ENCODE data around the gene CA5A.
"Not testable (repeated sequence)": the region's sequence is repeated elsewhere in the genome, so short reads cannot be mapped to it uniquely, and the experiment has no call there.

Gene CA5A

DNA sequence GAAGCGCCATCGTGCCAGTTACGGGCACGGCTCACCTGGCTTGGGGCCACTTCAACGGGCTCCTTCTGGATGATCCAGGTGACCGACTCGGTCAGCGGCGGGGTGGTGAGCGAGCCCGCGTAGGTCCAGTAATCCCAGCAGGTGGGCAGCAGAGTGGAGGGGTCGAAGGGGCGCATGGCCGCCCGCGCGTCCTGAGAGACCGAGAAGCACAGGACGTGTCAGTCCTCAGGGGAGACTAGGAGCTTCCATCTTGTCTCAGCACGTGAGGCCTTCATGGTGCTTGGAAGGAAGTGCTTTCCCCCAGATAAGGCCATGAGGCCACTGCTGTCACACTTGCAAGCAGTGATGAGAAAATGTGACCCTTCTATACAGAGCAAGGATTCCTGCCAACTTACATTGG is 44.6 kb downstream of the CA5A start:
- DNase-seq: no peak

- DNase-seq: peak in 1 of 2 experiments; percentile 39
These were observed 46.6 kb downstream of the CA5A start for GRCh38 chr16:87889762-87890161.

GRCh38 chr16:87888346-87888745 is 48.0 kb downstream of the CA5A start:
- not testable (repeated sequence) for DNase-seq

GRCh38 chr16:87887931-87888330 is 48.4 kb downstream of the CA5A start:
- not testable (repeated sequence) for DNase-seq

- DNase-seq: not testable (repeated sequence)
These were observed 50.9 kb downstream of the CA5A start for GRCh38 chr16:87885371-87885967.

DNA sequence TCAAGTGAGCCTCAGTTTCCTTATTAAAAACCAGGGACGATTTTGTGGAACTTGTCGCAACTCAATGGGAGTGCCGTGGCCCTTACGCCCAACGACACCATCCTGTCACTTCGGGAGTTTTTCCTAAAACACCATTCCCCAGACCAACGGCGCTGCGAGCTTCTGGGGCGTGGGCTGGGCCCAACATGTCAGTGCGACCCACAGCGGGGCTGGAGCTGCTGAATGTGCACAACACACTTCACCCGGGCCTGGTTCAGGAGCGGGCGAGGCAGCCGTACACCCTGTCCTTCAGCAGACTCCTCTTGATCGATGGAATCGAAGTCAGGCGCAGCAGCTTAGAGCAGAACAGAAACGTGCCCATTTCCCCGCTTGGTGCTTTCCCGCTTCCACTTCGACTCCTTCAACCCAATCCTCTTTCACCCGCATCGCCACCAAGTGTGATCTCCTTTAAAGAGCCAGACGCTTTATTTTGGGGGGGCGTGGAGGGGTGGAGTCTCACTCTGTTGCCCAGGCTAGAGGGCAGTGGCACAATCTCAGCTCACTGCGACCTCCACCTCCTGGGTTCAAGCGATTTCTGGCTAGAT is 53.8 kb downstream of the CA5A start:
- no peak for DNase-seq

DNA sequence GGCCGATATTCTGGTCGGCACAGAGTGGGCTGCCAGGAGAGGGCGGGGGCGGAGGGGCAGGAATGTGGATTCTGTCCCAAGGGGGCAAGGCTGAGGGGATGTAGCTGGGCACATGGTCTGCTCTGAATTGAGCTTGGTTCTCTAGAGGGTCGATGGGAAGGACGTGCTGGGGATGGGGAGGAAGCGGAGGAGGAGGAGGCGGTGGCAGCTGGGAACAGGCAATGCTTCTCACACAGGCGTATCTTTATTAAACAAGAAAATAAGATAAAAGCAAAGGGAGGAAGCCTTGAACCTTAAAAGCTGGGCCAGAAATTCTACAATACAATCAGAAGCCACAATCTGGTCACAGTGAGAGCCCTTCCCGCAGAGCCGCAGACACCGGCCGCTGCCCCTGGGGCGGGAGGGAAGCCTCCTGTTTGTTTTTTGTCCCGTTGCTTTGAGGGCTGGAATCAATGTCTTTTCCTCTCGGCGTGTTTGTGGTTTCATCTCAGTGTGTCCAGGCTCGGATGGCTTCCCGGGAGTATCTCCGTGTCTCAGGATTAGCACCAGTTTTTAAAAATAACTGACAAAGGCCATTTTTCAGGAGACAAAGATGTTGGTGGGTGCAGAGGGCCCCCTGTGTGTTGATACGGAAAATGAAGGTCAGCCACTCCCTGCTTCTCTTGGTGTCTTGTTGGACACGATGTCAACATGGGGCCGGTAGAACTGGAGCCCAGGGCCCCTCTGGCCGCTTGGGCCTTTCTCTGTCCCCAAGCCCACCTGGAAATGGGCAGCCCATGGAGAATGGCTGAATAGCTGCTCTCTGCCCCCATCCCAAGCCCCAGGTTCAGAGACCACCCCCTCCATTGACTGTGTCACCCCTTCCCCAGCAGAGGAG is 54.8 kb downstream of the CA5A start:
- DNase-seq: no peak

DNA sequence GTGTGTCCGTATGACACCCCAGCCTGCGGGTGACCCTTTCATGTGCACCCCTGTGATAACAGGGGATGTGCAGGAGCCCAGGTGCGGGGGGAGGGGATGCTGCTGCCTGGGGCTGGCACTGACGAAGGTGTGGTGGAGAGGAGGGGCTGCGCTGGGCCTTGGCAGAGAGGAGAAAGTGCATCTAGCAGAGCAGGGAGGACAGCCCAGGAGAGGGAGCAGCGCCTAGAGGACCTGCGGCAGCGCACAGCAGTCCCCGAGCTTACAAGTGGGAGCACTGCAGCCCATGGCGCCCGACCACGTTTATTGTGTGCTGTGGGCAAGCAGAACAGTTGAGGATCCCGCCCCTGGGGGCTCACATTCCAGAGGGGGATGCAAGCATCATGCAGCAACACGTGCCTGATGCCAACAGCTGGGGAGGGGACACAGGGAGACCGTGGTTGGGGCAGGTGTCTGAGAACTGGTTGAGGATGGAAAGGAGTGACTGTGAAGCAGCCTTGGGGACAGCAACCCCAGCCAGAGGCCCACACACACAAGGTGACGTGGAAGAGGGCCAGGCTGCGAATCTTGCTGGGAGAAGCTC is 56.1 kb downstream of the CA5A start:
- no peak for DNase-seq

- DNase-seq: not testable (repeated sequence)
These were observed 56.8 kb downstream of the CA5A start for GRCh38 chr16:87879411-87880013.

DNA sequence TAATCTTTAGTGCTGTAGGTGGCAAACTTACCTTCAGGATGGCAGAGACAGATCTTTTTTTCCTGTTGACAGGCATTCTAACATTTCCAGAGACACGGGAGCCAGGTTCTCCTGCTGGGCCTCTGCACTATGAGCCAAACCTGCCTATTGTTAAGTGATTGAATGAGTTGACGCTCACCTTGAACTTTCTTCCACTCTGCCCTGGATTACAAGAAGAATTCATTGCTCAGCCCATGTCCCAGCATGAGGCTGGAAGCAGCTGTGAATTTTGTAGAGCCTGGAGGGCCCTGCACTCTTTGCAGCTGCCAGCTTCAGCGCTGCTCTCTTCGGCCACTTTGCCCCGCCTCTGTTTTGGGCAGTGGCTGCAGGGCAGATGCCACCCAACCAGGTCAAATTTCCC is 57.6 kb downstream of the CA5A start:
- DNase-seq: no peak

DNA sequence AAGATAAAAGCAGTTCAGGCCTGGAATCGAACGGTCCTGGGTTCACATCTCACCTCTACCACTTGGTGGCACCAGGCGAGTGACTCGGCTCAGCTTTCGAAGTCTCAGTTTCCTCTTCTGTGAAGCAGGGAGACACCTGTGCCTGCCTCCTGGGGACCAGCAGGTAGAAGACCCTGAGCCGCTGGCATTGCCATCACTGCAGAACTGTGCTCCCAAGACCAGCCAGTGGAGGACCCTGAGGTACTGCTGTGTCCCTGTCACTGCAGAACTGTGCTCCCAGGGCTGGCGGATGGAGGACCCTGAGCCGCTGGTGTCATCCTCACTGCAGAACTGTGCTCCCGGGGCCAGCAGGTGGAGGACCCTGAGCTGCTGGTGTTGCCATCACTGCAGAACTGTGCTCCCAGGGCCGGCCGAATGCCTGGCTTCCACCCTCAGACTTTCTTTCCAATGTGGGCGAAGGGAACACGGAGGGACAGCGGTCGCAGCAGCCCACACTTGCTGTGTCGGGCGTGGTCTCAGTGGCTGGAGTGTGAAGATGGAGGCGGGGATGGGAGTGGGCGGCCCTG is 58.3 kb downstream of the CA5A start:
- DNase-seq: peak in 1 of 2 experiments; percentile 46

DNA sequence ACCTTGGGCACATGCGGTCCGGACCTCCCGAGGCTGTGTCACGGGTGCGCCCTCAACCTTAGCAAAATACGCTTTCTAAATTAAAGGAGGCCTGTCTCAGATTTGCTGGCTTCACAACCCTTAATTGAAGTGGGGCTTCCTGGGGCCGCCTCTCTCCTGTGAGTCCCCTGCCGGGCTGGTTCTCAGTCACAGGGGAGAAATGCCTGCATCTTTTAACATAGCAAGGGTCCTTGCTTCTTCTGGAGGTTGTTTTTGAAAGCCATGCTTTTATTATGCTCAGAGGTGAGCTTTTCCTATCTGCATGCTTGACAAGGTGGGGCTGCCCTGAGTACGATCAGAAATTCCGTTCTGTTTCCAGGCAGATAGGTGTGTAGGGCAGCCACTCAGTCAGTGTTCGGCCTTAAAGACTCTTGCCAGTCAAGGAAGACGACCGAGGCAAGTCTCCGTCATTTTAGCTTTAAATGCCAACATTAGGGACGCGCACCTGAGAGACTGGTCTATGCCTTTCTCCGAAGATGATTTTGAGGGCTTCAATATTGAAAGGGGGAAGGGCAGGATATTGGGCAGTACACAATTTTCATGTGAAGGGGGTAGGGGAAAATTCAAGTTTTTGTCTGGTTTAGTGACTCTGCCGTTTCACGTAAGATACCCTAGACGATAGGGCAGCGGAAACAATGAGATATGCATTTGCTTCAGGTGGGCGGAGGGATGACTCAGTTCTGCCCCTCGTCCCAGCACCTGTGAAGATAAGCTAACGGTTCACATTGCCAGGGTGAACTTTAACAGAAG is 61.5 kb downstream of the CA5A start:
- peak; percentile 76 to 93 for DNase-seq

GRCh38 chr16:87870418-87871291 is 65.7 kb downstream of the CA5A start:
- not testable (repeated sequence) for DNase-seq

- DNase-seq: not testable (repeated sequence)
These were observed 66.4 kb downstream of the CA5A start for GRCh38 chr16:87869879-87870417.

DNA sequence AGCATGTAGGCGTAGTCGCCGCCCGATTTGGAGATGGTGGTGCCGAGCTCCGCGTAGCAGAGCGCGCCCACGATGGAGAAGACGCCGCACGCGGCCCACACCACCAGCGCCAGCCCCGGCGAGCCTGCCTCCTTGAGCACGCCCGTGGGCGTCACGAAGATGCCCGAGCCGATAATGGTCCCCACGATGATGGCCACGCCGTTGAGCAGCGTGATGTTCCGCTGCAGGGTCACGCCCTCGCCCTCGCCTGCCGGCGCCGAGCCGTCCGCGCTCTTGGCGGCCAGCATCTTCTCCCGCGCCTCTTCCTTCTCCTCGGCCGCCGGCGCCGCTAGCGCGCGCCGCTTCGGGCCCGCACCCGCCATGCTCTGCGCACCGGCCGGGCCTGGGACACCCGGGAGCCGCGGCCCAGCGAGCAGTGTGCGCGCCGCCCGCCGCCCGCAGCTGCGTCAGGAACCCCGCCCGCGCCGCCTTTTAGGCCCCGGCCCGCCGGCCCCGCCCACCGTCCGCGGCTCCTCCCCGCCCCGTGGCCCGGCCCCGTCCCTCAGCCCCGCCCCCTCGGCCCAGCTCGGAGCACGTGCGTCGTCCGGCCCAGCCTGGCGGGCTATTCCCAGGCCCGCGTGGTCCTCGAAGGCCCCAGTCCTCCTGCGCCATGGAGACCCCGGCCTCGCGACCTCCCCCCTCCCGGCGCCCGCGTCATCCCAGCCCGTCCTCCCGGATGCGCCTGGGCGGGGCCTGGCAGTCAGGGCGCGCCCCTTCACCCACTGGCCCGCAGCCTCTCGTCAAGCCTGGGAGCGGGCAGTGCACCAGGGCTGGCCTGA is 67.1 kb downstream of the CA5A start, which contains the start of gene SLC7A5:
Gene SLC7A5, minus strand, starts transcription at position 447 of the 818 bp plus-strand sequence. Its CDS starts 85 bp downstream, at position 362.
- DNase-seq: peak; percentile 88 to 96

DNA sequence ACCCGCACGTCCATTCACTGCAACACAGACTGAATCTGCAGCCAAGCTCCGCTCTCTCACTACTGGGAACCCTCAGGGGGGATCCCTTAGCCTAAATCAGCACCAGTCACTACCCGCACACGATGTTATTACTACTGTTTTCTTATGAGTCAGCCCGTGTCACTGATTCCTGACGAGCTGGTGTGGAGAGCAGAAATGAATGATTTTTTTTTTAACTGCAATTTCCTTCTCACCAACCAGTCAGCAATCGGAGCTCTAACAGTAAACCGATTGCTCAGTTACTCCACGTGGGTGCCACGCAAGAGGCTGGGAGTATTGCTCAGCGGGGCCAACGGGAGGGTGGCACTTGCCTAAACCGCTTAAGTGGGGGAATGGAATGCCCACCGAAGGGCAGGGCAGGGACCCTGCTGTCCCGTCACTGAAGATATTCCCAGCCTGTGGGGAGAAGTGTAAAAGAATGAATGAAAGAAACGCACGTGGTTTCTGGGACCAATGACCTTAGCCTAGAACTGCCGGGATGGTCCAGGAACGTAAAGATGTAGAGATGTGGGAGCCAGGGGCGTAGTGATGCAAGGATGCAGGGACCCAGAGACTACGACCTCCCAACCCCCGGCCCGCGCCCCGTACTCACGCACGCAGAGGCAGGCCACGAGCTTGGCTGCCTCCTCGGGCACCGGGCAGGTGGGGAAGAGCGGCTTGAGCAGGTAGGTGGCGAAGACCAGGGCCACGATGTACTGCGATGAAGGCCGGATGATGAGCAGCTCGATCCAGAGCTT is 67.9 kb downstream of the CA5A start:
- DNase-seq: peak; percentile 59 to 77

DNA sequence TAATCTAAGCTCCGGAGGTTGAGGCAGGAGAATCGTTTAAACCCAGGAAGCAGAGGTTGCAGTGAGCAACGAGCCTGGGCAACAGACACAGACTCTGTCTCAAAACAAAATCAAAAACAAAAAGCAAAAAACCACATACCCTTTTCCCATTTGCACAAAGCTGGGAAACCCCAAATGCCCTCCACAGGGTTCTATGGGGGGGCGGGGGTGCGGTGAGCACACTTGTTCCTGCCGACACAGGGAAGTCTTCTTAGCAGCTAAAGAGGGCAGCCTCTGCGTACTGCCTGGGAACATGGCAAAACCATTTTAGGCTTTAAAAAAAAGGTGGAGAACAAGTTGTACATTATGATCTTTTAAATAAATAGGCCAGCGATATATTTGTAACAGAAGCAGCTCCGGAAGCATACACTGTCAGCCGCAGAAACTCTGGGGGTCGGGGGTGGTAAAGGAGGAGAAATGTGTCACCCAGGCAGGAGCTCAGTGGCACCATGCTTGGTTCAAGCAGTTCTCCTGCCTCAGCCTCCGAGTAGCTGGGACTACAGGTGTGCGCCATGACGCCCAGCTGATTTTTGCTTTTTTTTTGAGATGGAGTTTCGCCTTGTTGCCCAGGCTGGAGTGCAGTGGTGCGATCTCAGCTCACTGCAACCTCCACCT is 70.3 kb downstream of the CA5A start:
- not testable (repeated sequence) for DNase-seq
